ENCODE data around the gene RESP18.

The RESP18 gene

DNA sequence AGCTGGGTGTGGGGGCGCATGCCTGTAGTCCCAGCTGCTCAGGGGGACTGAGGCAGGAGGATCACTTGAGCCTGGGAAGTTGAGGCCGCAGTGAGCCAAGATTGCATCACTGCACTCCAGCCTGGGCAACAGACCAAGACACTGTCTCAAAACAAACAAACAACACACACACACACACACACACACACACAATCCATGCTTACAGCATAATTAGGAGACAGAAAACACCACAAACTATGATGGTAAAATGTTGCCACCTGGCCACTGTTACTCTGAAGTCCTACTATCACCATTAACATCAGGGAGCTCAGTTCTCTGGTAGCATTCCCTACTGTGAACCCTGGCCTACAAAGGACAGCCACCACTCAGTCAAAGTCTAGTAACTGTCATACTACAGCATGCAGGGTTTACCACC lies 36.9 kb upstream of the RESP18 start:
- Histone ChIP-seq H3K14ac (ENCODE audit: low read length) (no peak overlapping the region), H2BK5ac (ENCODE audit: low read depth, low read length, poor library complexity) (peak overlapping the region; percentile 74), H3K79me1 (ENCODE audit: low read length) (peaks cover 4% of the 10 kb centered on the region), H3K4ac (ENCODE audit: low read depth, low read length) (no peak overlapping the region), H3K9me3 (ENCODE audit: insufficient read depth, low read depth, low read length) (no peaks in the 10 kb centered on the region), H2AFZ (ENCODE audit: insufficient read depth, low read length, poor library complexity) (no peak overlapping the region), H4K91ac (ENCODE audit: low read depth, low read length) (peak overlapping the region; percentile 46), H3K4me1 (ENCODE audit: control insufficient read depth in 1 of 2, insufficient read depth in 2 of 2, low read length in 2 of 2) (peaks cover 12 to 13% of the 10 kb centered on the region in 2 experiments), H2BK120ac (ENCODE audit: insufficient read depth, low read length, poor library complexity) (peak overlapping the region; percentile 35), H3K4me3 (ENCODE audit: low read depth, low read length) (no peak overlapping the region), H3K23ac (ENCODE audit: low read length) (no peak overlapping the region), H3K4me2 (ENCODE audit: low read length) (peak overlapping the region; percentile 32), H3K27me3 (ENCODE audit: insufficient read depth, low read length) (no peaks in the 10 kb centered on the region), H3K18ac (ENCODE audit: low read length) (no peak overlapping the region), H2AK5ac (ENCODE audit: low read length) (no peak overlapping the region), H4K8ac (ENCODE audit: low read depth, low read length) (no peak overlapping the region), H2BK12ac (ENCODE audit: low read length) (no peak overlapping the region), H3K36me3 (ENCODE audit: control insufficient read depth in 1 of 2, insufficient read depth in 2 of 2, low read length in 2 of 2) (peaks cover 6 to 8% of the 10 kb centered on the region in 2 experiments), H3K9ac (ENCODE audit: low read length) (no peak overlapping the region), H3K27ac (ENCODE audit: low read depth, low read length) (peak overlapping the region; percentile 93), H4K12ac (ENCODE audit: low read depth, low read length) (no peak overlapping the region), H3K79me2 (ENCODE audit: control insufficient read depth, insufficient read depth, low read length, poor library complexity) (no peaks in the 10 kb centered on the region)
- DNase-seq: peak; percentile 68 to 85
- WGBS (ENCODE audit: extremely low coverage, insufficient coverage, insufficient read length): no CpG with 5 or more reads among the region's 2 CpGs

DNA sequence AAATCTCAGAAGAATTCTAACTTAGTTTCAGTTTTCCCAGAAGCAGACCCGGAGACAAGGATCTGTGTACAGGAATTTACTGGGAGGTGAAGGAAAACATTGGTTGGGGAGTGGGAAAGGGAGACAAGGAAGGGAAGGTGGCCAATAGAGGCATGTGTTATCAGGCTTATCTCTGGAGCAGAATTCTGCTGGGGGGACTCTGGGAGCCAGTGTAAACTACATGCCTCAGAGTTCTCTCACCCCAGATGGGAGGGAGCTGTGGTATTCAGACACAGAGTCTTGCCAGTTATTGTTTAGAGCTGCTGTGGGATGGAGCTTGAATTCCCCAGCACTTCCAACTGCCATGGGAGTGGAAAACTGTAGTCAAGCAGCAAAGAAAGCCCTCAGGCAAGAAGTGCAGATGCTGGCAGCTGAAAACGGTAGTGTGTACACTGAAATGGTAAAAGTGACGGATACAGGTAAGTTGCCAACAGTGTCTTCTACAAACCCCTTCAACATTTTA lies 36.2 kb upstream of the RESP18 start:
- H4K12ac ChIP-seq (ENCODE audit: low read depth, low read length): no peak overlapping the region
- H2AK5ac ChIP-seq (ENCODE audit: low read length): no peak overlapping the region
- H3K4me1 ChIP-seq (ENCODE audit: control insufficient read depth in 1 of 2, insufficient read depth in 2 of 2, low read length in 2 of 2): peaks cover 12 to 13% of the 10 kb centered on the region in 2 experiments
- H2BK120ac ChIP-seq (ENCODE audit: insufficient read depth, low read length, poor library complexity): no peak overlapping the region
- H3K79me2 ChIP-seq (ENCODE audit: control insufficient read depth, insufficient read depth, low read length, poor library complexity): no peaks in the 10 kb centered on the region
- H4K91ac ChIP-seq (ENCODE audit: low read depth, low read length): no peak overlapping the region
- peak; percentile 97 to 100 for DNase-seq
- peak overlapping the region; percentile 32 for H3K4me2 ChIP-seq (ENCODE audit: low read length)
- H3K14ac ChIP-seq (ENCODE audit: low read length): no peak overlapping the region
- H3K4ac ChIP-seq (ENCODE audit: low read depth, low read length): no peak overlapping the region
- no peak overlapping the region for H2AFZ ChIP-seq (ENCODE audit: insufficient read depth, low read length, poor library complexity)
- H2BK5ac ChIP-seq (ENCODE audit: low read depth, low read length, poor library complexity): no peak overlapping the region
- no peak overlapping the region for H2BK12ac ChIP-seq (ENCODE audit: low read length)
- H3K18ac ChIP-seq (ENCODE audit: low read length): no peak overlapping the region
- peak overlapping the region; percentile 93 for H3K27ac ChIP-seq (ENCODE audit: low read depth, low read length)
- H3K36me3 ChIP-seq (ENCODE audit: control insufficient read depth in 1 of 2, insufficient read depth in 2 of 2, low read length in 2 of 2): peaks cover 1% of the 10 kb centered on the region in 2 experiments
- H3K79me1 ChIP-seq (ENCODE audit: low read length): peaks cover 4% of the 10 kb centered on the region
- WGBS (ENCODE audit: extremely low coverage, insufficient coverage, insufficient read length): no CpG with 5 or more reads among the region's 3 CpGs
- H3K9ac ChIP-seq (ENCODE audit: low read length): no peak overlapping the region
- H3K4me3 ChIP-seq (ENCODE audit: low read depth, low read length): no peak overlapping the region
- H3K27me3 ChIP-seq (ENCODE audit: insufficient read depth, low read length): no peaks in the 10 kb centered on the region
- H3K9me3 ChIP-seq (ENCODE audit: insufficient read depth, low read depth, low read length): no peaks in the 10 kb centered on the region
- no peak overlapping the region for H3K23ac ChIP-seq (ENCODE audit: low read length)
- no peak overlapping the region for H4K8ac ChIP-seq (ENCODE audit: low read depth, low read length)

DNA sequence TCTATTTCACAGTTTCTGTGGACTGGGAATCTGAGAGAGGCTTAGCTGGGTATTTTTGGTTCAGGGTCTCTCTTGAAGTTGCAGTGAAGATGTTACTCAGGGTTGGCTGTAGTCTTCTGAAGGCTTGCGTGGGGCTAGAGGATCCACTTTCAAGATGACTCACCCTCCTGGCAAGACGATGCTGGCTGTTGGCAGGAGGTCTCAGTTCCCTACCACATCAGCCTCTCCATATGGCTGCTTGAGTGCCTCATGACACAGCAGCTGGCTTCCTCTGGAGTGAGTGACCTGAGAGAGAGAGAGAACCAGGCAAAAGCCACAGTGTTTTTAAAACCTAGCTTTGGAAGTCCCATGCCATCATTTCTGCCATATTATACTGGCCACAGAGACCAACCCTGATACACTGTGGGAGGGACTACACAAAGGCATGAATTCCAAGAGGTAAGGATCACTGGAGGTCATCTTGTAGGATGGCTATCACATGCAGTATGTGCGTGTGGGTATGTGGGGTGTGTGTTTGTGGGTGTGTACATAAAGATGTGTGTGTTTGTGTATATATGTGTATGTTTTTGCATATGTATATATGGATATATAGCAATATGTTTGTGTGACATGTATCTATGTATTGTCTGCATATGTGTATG lies 30.1 kb upstream of the RESP18 start:
- Histone ChIP-seq H3K9me3 (ENCODE audit: insufficient read depth, low read depth, low read length) (no peaks in the 10 kb centered on the region), H3K18ac (ENCODE audit: low read length) (no peak overlapping the region), H3K4ac (ENCODE audit: low read depth, low read length) (no peak overlapping the region), H3K27ac (ENCODE audit: low read depth, low read length) (no peak overlapping the region), H2AFZ (ENCODE audit: insufficient read depth, low read length, poor library complexity) (no peak overlapping the region), H3K14ac (ENCODE audit: low read length) (no peak overlapping the region), H4K12ac (ENCODE audit: low read depth, low read length) (no peak overlapping the region), H3K9ac (ENCODE audit: low read length) (no peak overlapping the region), H3K79me1 (ENCODE audit: low read length) (no peaks in the 10 kb centered on the region), H3K23ac (ENCODE audit: low read length) (no peak overlapping the region), H3K79me2 (ENCODE audit: control insufficient read depth, insufficient read depth, low read length, poor library complexity) (no peaks in the 10 kb centered on the region), H2BK5ac (ENCODE audit: low read depth, low read length, poor library complexity) (no peak overlapping the region), H2BK12ac (ENCODE audit: low read length) (no peak overlapping the region), H2AK5ac (ENCODE audit: low read length) (no peak overlapping the region), H4K8ac (ENCODE audit: low read depth, low read length) (no peak overlapping the region), H3K4me3 (ENCODE audit: low read depth, low read length) (no peak overlapping the region), H4K91ac (ENCODE audit: low read depth, low read length) (no peak overlapping the region), H2BK120ac (ENCODE audit: insufficient read depth, low read length, poor library complexity) (no peak overlapping the region), H3K4me2 (ENCODE audit: low read length) (no peak overlapping the region), H3K4me1 (ENCODE audit: control insufficient read depth in 1 of 2, insufficient read depth in 2 of 2, low read length in 2 of 2) (peaks cover 0 to 4% of the 10 kb centered on the region in 2 experiments), H3K27me3 (ENCODE audit: insufficient read depth, low read length) (peaks cover 19% of the 10 kb centered on the region), H3K36me3 (ENCODE audit: control insufficient read depth in 1 of 2, insufficient read depth in 2 of 2, low read length in 2 of 2) (no peaks in the 10 kb centered on the region)
- WGBS (ENCODE audit: extremely low coverage, insufficient coverage, insufficient read length): no CpG with 5 or more reads among the region's 3 CpGs
- peak; percentile 53 to 60 for DNase-seq

DNA sequence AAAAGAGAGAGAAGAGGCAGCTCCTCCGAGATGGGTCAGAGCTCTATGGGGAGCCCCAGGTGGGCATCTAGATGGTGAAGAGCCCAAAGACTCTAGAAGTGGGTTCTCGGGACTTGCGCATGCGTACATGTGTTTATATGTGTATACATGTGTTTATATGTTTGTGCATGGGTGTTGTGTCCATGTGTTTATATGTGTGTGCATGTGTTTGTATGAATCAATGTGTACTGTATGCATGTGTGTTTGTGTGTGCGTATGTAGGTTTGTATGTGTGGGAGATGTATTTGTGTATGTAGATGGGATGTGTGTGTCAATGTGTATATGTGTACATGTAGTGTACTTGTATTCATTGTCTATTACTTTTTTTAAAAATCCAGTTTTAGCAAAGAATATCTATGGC lies 29.5 kb upstream of the RESP18 start:
- Histone ChIP-seq H3K9me3 (ENCODE audit: insufficient read depth, low read depth, low read length) (no peaks in the 10 kb centered on the region), H3K27me3 (ENCODE audit: insufficient read depth, low read length) (peaks cover 19% of the 10 kb centered on the region), H3K18ac (ENCODE audit: low read length) (no peak overlapping the region), H4K12ac (ENCODE audit: low read depth, low read length) (no peak overlapping the region), H3K79me2 (ENCODE audit: control insufficient read depth, insufficient read depth, low read length, poor library complexity) (no peaks in the 10 kb centered on the region), H3K27ac (ENCODE audit: low read depth, low read length) (no peak overlapping the region), H4K8ac (ENCODE audit: low read depth, low read length) (no peak overlapping the region), H2AFZ (ENCODE audit: insufficient read depth, low read length, poor library complexity) (no peak overlapping the region), H2AK5ac (ENCODE audit: low read length) (no peak overlapping the region), H2BK12ac (ENCODE audit: low read length) (no peak overlapping the region), H3K4me3 (ENCODE audit: low read depth, low read length) (no peak overlapping the region), H3K36me3 (ENCODE audit: control insufficient read depth in 1 of 2, insufficient read depth in 2 of 2, low read length in 2 of 2) (no peaks in the 10 kb centered on the region), H3K14ac (ENCODE audit: low read length) (no peak overlapping the region), H3K79me1 (ENCODE audit: low read length) (no peaks in the 10 kb centered on the region), H3K4ac (ENCODE audit: low read depth, low read length) (no peak overlapping the region), H3K9ac (ENCODE audit: low read length) (no peak overlapping the region), H2BK5ac (ENCODE audit: low read depth, low read length, poor library complexity) (no peak overlapping the region), H4K91ac (ENCODE audit: low read depth, low read length) (no peak overlapping the region), H3K4me2 (ENCODE audit: low read length) (no peak overlapping the region), H3K23ac (ENCODE audit: low read length) (no peak overlapping the region), H2BK120ac (ENCODE audit: insufficient read depth, low read length, poor library complexity) (no peak overlapping the region), H3K4me1 (ENCODE audit: control insufficient read depth in 1 of 2, insufficient read depth in 2 of 2, low read length in 2 of 2) (peaks cover 0 to 4% of the 10 kb centered on the region in 2 experiments)
- DNase-seq: no peak
- whole genome bisulfite sequencing (ENCODE audit: extremely low coverage, insufficient coverage, insufficient read length): 100% methylated on average over 1 of the region's 5 CpGs
